Sigmoid colon (tissue), 7 donors: ENCODE measurements around the gene UNC45B. TPM values are rescaled to one million over a fixed set of nuclear protein-coding genes. Genes with fewer than 3 reads are reported as not detected.

Source experiments
- DNase-seq: peaks from one replicate; pipeline ENCODE4 v3.0.0-alpha.2; 2019
- H3K27ac ChIP-seq, 4 donors: fragments of 200-600 bp; sonication (generic); one replicate each; pipeline ENCODE4 v1.5.1; 2016 to 2019; ENCODE audit warnings: mild to moderate bottlenecking in 1 of 4
- H3K27me3 ChIP-seq, 3 donors: fragments of 200-600 bp; sonication (generic); one replicate each; pipeline ENCODE4 v1.5.1; 2019; ENCODE audit warnings: mild to moderate bottlenecking in 1 of 3
- H3K36me3 ChIP-seq, 4 donors: fragments of 200-600 bp; sonication (generic); one replicate each; pipeline ENCODE4 v1.5.1; 2016 to 2019
- H3K4me1 ChIP-seq, 4 donors: fragments of 200-600 bp; sonication (generic); one replicate each; pipeline ENCODE4 v1.5.1; 2017 to 2019
- H3K4me3 ChIP-seq, 4 donors: fragments of 200-600 bp; sonication (generic); one replicate each; pipeline ENCODE4 v1.5.1; 2017 to 2019; ENCODE audit warnings: mild to moderate bottlenecking in 2 of 4, moderate library complexity in 1 of 4
- H3K9me3 ChIP-seq, 4 donors: fragments of 200-600 bp in 3 of 4; sonication (generic) in 3 of 4; one replicate each; pipeline versions ENCODE4 v1.5.1 to v1.6.1; 2013 to 2019
- CTCF ChIP-seq, 4 experiments: fragments of 450-650 bp in 3 of 4; fragments of 200-600 bp in 1 of 4; IDR thresholded peaks; one replicate each; pipeline ENCODE4 v1.5.1; 2016 to 2019; ENCODE audit warnings: antibody characterized with exemption in 4 of 4, mild to moderate bottlenecking in 3 of 4, moderate library complexity in 2 of 4
- EP300 ChIP-seq, 4 donors: sonication (generic); formaldehyde crosslinking; IDR thresholded peaks; one replicate each; pipeline ENCODE4 v1.6.1; 2017; ENCODE audit warnings: antibody characterized with exemption in 4 of 4
- POLR2A ChIP-seq, 2 donors: fragments of 450-650 bp; IDR thresholded peaks; one replicate each; pipeline ENCODE4 v1.6.1; 2016; ENCODE audit warnings: antibody characterized with exemption in 2 of 2, mild to moderate bottlenecking in 2 of 2, moderate library complexity in 2 of 2
- POLR2AphosphoS5 ChIP-seq, 4 donors: sonication (generic); formaldehyde crosslinking; IDR thresholded peaks; one replicate each; pipeline ENCODE4 v1.6.1; 2017; ENCODE audit warnings: antibody characterized with exemption in 4 of 4
- WGBS, 2 donors: extraction: QIAGEN DNeasy Blood & Tissue Kit; methylation state at CpG; one replicate each; pipeline ENCODE4 v1.1.7; 2013; 5-methylcytosine and 5-hydroxymethylcytosine counted together
- intact Hi-C: fragments of 100-400 bp; cut with DNase I; formaldehyde crosslinking; loops from one replicate; pipeline ENCODE4 v1.15.1; 2023
- polyA plus RNA-seq, 3 donors: library from polyadenylated mRNA; stranded (reverse); fragments of 200-250 nt; gene quantifications; one replicate each; pipeline ENCODE4 v1.2.3, GENCODE V29; 2013
- total RNA-seq, 4 donors: library from RNA; depleted of rRNA; stranded (reverse); fragments of >200 nt; gene quantifications; one replicate each; pipeline ENCODE4 v1.1.0, GENCODE V29; 2016
- donor health status: healthy with polysubstance abuse.
- donor health status: Bipolar disorder and iron deficiency.
- donor health status: healthy.

UNC45B gene
- total and polyA plus RNA-seq, 7 donors = under 0.01 to 0.03 TPM; not detected in 5

GRCh38 chr17:35129973-35130351 is 17.7 kb upstream of the UNC45B start:
- H3K4me3 ChIP-seq = no peak overlapping the region
- no peak overlapping the region for H3K27ac ChIP-seq
- H3K4me1 ChIP-seq = no peaks in the 10 kb centered on the region
- H3K27me3 ChIP-seq = no peaks in the 10 kb centered on the region
- intact Hi-C loops = no loop called here
- 90 to 92% methylated on average over 5 of the region's 5 CpGs for WGBS, 2 donors
- H3K36me3 ChIP-seq = peaks cover 0 to 38% (median 21%) of the 10 kb centered on the region in 4 donors
- DNase-seq = no peak
- no peaks in the 10 kb centered on the region for H3K9me3 ChIP-seq
- TF ChIP-seq CTCF (IDR thresholded peaks at IDR 0.05) (no peak), POLR2A (IDR thresholded peaks at IDR 0.05) (no peak), POLR2AphosphoS5 (IDR thresholded peaks at IDR 0.05) (no peak), EP300 (IDR thresholded peaks at IDR 0.05) (no peak)

GRCh38 chr17:35130392-35130791 is 17.2 kb upstream of the UNC45B start:
- intact Hi-C loops = no loop called here
- Histone ChIP-seq H3K9me3 (no peaks in the 10 kb centered on the region), H3K27me3 (no peaks in the 10 kb centered on the region), H3K36me3 (peaks cover 0 to 42% (median 23%) of the 10 kb centered on the region in 4 donors), H3K4me3 (no peak overlapping the region), H3K27ac (no peak overlapping the region), H3K4me1 (no peaks in the 10 kb centered on the region)
- WGBS, 2 donors = 95 to 98% methylated on average over 3 of the region's 3 CpGs
- TF ChIP-seq POLR2A (IDR thresholded peaks at IDR 0.05) (no peak), CTCF (IDR thresholded peaks at IDR 0.05) (no peak), EP300 (IDR thresholded peaks at IDR 0.05) (no peak), POLR2AphosphoS5 (IDR thresholded peaks at IDR 0.05) (no peak)
- no peak for DNase-seq

GRCh38 chr17:35132099-35132498 is 15.5 kb upstream of the UNC45B start:
- intact Hi-C loops = no loop called here
- Histone ChIP-seq H3K27ac (no peak overlapping the region), H3K9me3 (no peaks in the 10 kb centered on the region), H3K36me3 (peaks cover 7 to 59% (median 37%) of the 10 kb centered on the region in 4 donors), H3K27me3 (no peaks in the 10 kb centered on the region), H3K4me1 (no peaks in the 10 kb centered on the region), H3K4me3 (no peak overlapping the region)
- no peak for TF ChIP-seq POLR2A (IDR thresholded peaks at IDR 0.05)
- no peak for TF ChIP-seq EP300 (IDR thresholded peaks at IDR 0.05)
- no peak for TF ChIP-seq POLR2AphosphoS5 (IDR thresholded peaks at IDR 0.05)
- no peak for TF ChIP-seq CTCF (IDR thresholded peaks at IDR 0.05)
- DNase-seq = no peak
- 18 to 67% methylated on average over 10 of the region's 10 CpGs for WGBS, 2 donors

- no peak overlapping the region for H3K27ac ChIP-seq
- intact Hi-C loops = no loop called here
- H3K27me3 ChIP-seq = no peaks in the 10 kb centered on the region
- WGBS, 2 donors = 94 to 96% methylated on average over 22 of the region's 22 CpGs
- no peak for DNase-seq
- no peaks in the 10 kb centered on the region for H3K9me3 ChIP-seq
- TF ChIP-seq POLR2A (IDR thresholded peaks at IDR 0.05) (no peak), POLR2AphosphoS5 (IDR thresholded peaks at IDR 0.05) (no peak), EP300 (IDR thresholded peaks at IDR 0.05) (no peak), CTCF (IDR thresholded peaks at IDR 0.05) (no peak)
- H3K4me1 ChIP-seq = no peaks in the 10 kb centered on the region
- peaks cover 7 to 68% (median 40%) of the 10 kb centered on the region in 4 donors for H3K36me3 ChIP-seq
- no peak overlapping the region for H3K4me3 ChIP-seq
These were observed 14.6 kb upstream of the UNC45B start for GRCh38 chr17:35132816-35133550.
